ENCODE data around the gene EXD1.

EXD1 gene

DNA sequence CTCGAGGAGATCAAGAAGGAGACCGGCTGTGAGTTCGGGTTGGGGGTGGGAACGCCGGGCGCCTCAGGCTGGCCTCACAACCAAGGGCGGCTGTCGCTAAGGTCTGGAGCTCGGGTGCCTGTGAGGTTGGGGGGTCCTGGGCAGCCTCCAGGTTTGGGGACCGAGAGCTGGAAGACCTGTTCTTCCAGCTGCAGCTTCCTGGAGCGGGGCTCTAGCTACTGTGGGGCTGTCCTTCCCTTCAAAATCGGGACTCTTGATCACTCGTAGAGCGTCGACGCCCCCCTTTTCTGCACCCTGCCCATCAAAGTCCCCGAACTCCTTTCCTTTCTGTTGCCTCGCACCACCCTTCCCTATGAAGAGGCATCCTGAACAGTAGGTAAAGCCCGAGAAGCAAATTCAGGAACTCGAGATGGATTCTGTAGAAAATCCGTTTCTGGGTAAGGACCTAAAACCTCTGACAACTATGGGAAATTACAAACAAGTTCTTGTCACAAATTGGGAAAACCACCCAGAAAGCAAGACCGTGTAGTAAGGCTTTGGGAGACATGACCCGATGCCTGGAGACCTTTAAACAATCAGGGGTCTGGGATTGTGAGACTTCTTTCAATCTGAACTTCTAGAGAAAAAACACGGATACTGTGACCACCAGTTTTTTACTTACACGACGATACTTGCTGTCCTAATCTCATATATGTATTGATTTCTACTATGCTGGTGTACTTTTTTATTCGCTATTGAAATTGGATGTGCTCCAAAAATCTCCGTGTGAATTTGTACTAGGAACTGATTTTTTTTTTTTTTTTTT, 1.1 kb upstream of the EXD1 start:
- DNase-seq: no peak

DNA sequence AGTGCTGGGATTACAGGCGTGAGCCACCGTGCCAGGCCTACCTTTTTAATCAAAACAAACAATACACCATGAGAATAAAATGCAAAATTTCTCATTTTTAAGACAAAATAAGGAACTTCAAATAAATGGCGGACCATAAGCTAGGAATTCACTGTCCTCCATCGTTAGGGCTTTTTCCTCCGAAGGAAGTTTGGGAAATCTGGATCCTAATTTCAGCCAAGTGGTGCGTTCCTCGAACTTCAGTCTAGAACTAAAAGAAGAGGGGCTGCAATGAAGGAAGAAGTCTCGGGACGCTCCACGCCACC, 260 bp downstream of the EXD1 start:
- no peak for DNase-seq

DNA sequence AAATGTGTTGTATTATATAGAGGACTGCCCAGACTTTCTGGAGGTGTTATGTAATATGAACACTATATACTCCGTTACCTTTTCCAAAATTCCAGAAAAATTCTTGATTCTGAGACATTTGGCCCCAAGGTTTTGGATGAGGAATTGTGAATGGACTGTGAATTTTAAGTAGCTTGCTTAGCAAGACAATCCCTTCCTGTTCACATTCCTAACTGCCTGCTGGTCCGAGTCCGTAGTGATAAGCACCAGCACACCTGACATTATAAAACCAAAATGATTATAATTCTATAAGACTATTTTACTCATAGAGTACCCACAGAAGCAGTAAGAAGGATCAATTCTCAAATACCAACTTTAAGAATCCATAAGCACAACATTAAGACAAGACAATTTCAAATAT, 11.2 kb downstream of the EXD1 start:
- DNase-seq: no peak

DNA sequence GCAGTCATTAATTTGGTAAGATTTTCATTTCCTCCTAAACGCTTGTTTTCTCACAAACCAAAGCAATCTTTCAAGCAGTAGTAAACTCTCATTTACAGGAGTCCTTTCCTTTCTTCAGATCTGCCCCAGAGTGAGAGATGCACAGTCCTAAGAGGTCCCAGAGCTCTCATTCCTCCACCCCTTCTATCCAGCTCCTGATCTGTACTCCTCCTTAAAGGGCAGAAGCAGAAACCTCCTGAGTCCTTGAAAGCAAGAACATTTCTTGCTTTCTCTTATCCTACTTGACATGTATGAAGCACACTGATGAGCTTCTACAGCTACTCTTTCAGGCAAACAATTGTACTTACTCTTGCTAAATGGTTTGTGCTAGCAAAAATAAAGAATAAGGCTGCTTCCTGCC, 11.7 kb downstream of the EXD1 start:
- no peak for DNase-seq

DNA sequence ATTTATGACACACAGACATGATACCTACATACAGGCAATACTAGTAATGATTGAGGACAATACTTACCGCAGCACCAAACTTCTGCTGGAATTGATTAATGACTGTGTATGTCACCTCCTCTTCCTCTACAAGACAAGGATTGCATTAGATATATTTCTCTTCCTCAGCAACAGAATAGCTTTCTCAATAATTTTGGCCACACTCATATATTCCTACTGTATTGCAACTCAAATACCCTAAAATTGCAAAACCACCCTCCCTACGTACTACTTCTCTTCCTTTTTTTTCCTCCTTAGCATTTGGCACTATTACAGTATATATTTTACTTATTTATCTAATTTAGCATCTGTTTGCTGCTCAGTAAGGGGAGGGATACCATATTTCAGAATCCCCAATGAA, 14.8 kb downstream of the EXD1 start:
- no peak for DNase-seq

DNA sequence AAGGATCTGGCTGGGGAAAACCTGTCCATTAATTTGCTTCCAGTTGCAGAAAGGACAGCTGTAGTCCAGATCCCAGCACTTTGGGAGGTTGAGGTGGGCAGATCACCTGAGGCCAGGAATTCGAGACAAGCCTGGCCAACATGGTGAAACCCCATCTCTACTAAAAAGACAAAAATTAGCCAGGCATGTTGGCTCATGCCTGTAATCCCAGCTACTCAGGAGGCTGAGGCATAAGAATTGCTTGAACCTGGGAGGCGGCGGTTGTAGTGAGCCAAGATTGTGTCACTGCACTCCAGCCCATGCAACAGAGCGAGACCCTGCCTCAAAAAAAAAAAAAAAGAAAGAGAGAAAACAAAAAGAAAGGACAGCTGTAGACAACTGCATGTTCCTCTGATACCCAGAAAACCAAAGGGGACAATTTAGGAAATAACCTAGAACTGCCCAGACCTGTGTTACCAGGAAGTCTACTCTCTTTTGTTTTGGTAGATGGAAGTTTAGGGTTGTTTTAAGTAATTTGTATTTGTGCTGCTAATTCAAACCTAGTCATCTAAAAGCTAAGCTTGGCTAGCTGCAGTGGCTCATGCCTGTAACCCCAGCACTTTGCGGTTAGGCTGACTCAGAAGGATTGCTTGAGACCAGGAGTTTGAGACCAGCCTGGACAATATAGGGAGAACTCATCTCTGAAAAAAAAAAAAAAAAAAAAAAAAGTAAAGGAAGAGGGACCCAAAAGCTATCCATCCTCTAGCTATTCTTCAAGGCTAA, 22.7 kb downstream of the EXD1 start:
- DNase-seq: no peak

DNA sequence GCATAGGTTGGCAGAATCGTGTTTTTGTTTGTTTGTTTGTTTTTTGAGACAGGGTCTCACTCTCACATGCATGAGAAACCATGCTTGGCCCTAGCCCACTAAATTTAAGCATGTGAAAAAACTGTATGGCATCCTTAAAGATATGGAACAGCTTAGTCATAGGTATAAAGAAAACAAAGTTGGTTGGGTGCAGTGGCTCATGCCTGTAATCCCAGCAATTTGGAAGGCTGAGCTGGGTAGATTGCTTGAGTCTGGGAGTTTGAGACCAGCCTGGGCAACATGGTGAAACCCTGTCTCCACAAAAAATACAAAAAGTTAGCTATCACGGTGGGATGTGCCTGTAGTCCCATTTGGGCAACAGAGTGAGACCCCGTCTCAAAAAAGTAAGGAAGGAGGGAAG, 25.2 kb downstream of the EXD1 start:
- DNase-seq: no peak

DNA sequence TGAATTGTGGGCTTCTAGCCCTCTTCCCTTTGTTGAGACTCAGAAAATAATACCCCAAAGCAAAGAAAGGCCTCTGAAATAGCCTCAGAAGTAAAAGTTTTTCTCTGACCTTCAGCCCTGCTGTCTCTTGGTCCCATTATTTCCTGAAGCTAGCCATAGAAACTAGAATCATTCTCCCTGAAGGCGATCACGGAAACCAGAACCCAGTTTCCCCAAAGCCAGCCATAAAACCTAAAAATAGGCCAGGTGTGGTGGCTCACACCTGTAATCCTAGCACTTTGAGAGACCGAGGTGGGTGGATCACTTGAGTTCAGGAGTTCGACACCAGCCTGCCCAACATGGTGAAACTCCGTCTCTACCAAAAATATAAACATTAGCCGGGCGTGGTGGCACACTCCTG, 27.2 kb downstream of the EXD1 start:
- DNase-seq: no peak

DNA sequence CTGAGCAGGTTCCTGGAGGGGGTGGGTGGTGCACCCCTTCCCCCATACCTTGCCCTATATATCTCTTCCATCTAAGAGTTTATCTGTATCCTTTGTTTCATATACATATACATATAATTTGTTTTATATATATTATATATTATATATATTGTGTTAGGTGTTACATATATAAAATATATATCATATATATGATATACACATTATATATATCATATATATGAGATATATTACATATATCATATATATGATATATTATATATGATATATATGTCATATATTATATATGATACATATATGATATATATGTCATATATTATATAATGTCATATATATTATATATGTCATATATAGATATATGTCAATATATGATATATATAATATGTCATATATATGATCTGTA, 31.1 kb downstream of the EXD1 start:
- DNase-seq: no peak

DNA sequence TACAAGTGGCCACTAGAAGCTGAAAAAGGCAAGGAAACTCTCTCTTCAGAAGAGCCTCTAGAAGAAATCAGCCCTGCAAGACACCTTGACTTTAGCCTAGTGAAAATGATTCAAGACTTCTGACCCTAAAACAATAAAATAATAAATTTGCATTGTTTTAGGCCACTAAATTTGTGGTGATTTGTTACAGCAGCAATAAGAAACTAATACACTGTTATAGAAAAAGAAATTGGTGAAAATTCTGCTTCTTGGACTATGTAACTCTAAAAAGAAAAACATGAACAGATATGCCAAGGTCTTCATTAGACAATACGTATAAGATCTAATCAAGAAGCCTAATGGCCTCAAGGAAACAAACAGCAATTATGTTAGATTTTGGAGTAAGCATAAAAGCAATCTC, 36.1 kb downstream of the EXD1 start:
- no peak for DNase-seq

DNA sequence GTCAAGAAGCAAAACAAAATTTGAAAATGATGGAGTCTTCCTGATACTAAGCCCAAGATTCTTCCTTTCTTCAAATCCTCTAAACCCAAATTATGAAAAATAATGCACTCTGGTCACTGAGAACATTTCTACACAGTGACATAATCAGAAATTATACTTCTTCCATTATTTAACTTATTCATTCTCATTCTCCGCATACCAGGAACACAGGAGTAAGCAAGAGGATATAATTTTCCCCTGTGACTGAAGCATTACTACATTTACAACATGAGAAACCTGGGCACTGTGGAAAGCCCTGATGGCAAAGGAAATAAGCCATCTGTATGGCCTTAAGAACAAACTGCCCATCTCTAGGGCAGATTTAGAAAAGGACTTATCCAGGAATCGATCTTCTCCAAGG, 47.0 kb downstream of the EXD1 start:
- DNase-seq: no peak

DNA sequence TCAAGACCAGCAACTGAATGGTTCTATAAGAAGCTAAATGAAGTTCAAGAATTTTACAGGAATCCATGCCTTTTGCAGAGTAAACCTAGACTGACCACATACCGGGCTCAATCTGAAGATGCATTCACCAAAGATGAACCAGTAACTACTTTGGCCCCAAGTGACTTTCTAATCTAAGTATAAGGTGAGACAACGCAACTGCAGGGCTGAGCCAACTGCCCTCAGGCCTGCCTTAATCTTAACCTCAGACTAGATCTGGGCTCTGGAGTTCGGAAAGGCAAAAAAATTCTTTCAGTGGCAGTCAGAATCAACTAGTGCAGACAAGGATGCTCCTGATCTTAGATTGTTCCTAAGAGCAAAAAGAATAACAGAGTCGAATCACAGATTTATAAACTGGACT, 48.3 kb downstream of the EXD1 start:
- DNase-seq: no peak

DNA sequence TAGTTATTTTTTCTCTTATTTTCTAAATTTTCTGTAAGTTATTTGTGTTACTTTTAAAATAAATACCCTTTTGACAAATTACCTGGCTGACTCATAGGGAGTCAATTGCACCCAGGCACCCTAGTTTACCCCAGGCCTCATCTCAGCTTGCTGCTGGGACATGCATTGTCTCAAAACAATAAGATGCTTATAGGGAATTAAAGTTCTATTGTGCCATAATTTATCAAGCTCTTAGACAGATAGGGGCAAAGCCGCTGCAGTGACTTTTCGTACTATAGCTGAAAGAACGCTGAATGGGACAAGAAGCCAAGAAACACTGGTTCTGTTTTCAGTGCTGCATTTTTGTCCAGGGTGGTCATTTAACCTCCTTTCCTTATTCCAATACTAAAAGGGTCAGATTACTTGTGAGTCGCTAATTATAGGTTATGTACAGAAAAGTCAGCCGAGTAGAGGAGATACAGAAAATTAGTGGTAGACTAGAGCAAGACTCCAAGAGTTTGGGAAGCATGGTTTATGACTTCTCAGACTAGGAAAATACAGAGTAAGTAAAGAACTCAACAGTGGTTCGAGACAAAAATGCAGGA, 50.3 kb downstream of the EXD1 start:
- DNase-seq: no peak

DNA sequence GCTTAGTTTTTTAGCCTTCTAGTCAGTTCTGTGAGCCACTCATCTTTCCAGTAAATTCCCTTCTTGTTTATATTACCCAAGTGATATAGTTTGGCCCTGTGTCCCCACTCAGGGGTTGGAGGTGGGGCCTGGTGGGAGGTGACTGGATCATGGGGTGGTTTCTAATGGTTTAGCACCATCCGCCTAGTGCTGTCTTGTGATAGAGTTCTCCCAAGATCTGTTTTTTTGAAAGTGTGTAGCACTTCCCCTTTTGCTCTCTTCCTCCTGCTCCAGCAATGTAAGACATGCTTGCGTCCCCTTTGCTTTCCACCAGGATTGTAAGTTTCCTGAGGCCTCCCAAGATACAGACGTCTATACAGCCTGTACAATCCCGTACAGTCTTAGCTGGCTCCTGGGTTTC, 60.8 kb downstream of the EXD1 start:
- DNase-seq: no peak

DNA sequence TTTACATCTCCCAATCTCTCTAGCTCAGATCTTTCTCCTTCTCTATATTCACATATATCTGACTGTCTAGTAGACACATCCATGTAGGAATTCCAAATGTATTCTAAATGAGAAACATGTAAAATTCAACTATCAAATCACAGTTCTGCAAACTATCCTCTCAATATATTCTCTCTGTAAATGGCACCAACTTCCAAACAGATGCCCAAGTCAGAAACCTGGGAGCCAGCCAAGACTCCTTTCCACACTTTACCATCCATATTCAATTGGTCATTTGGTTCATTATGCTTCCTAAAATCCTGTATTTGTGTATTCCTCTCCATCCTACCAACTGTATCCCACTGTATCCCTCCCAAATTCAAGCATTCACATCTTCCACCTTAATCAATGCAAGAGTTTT, 61.5 kb downstream of the EXD1 start:
- no peak for DNase-seq

DNA sequence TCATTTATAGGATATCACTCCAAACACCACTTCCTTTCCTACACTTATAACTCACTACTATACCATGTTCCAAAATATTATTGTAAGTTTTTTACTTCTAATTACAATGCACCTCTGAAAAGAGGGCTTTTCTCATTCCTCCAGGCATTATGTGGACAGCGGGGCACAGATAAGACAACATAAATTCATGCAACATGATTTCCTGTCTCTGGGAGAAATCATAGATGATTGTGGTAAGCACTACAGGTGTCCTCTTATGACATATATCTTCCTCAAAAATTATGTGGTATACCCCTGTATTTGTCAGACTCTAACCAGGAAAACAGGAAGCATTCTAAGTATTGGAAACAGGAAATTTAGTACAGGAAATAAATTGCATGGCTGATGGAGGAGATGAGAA, 68.8 kb downstream of the EXD1 start:
- no peak for DNase-seq

DNA sequence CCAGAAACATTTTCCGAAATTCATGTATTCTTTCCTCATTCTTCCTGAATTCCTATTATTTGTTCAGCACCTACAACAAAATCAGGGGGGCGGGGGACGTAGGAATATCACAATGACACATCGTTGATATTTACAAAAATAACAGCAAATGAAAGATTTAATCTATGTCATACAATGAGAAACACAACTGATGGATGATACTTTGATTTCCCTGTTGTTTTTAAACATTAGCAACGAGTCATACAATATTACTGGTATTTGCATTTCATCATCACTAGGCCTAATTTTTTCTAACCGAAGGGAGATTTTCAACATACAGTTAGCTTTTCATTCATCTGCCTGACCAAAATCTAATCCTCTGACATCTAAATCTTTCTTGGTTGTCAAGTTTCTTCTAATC, 69.2 kb downstream of the EXD1 start:
- DNase-seq: no peak

DNA sequence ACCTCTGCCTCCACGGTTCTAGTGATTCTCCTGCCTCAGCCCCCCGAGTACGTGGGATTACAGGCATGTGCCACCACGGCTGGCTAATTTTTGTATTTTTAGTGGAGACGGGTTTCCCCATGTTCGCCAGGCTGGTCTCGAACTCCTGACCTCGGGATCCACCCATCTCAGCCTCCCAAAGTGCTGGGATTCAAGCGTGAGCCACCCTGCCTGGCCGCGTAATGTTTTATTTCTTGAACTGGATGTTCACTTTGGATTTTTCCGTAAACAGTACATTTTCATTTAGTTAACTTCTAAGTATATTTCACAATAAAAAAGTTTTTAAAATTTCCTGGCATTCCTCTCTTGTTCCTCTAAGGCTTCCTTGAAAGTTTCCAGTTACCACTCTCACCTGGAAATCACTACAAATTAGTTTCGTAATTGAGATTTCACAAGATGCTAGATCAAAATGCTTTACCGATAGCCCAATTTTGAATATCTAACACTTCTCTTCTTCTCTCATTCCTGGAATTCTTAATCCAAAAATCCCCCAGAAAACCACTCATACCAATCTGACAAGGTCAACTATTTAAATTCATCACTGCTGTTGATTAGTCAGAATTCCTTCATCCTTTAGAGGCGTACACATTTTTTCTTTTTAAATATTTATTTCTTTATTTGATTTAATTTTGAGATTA, 69.8 kb downstream of the EXD1 start:
- DNase-seq: no peak

DNA sequence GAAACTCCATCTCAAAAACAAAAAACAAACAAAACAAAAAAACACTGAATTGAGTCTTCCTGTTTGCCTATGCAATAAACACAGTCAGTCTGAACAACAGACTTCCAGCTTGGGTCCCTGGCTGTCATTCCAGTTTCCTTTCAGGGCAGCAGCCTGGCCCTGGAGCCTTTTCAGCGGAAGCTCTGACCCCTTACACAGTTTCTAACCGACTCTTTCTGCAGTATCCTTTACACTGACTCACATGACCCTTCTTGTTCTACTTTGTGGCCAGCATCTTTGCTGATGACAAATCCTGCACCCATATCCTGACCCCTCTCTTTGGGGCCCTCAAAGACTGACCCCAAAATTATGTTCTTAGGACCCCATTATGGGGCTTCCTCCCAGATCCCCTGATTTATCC, 76.1 kb downstream of the EXD1 start:
- DNase-seq: no peak

DNA sequence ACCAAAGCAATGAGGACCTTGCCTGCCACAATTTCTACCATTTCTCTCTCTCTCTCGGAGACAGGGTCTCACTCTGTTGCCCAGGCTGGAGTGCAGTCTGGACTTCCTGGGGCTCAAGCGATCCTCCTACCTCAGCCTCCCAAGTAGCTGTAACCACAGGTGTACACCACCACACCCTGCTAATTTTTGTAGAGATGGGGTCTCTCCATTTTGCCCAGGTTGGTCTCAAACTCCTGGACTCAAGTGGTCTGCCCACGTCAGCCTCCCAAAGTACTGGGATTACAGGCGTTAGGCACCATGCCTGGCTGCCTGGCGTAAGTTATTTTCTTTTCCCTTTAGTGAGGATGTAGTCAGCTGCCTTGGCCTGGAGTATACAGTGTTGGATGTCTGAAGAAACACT, 76.8 kb downstream of the EXD1 start:
- DNase-seq: no peak

DNA sequence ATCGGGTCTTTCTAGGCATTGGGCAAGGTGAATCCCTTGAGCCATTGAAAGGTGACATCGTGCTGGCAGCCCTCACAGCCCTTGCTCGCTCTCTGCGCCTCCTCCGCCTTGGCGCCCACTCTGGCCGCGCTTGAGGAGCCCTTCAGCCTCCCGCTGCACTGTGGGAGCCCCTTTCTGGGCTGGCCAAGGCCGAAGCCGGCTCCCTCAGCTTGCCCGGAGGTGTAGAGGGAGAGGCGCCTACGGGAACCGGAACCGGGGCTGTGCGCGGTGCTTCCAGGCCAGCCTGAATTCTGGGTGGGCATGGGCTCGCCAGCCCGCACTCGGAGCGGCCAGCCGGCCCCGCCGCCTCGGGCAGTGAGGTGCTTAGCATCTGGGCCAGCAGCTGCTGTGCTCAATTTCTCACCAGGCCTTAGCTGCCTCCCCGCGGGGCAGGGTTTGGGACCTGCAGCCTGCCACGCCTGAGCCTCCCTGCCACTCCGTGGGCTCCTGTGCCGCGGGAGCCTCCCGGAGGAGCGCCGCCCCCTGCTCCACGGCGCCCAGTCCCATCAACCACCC, 79.0 kb downstream of the EXD1 start:
- DNase-seq: no peak

DNA sequence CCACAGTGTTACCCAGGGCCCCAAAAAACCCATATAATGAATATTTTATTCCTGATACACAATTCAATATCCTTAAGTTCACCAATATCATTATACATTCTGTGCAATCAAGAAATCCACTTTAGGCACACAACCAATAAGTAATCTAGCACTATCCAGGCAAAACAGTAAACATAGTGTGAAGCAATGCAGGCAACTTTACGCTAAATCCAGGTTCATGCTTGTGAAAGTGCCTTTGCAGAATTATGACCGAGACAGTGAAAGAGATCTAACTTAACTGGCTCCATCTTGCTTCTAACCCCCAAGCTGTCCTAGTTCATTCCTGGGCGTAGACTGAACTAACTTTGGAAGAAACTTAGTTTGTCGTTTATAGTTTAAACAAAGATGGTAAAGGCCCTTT, 80.3 kb downstream of the EXD1 start:
- no peak for DNase-seq

DNA sequence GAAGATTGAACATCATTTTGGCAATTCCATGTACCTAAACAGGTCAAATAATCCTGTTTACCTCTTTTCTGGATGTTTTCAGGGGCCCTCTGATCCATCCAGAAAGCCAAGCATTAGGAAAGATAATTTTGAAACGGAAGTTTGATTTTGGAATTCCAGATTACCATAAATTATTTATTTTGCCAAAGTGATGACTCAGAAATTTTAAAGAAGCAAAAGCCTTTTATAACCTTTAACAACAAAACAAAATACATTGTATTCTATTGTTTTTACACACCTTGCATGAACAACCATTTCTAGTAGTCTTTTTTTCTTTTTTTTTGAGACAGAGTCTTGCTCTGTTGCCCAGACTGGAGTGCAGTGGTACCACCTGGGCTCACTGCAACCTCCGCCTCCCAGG, 82.5 kb downstream of the EXD1 start:
- DNase-seq: no peak

DNA sequence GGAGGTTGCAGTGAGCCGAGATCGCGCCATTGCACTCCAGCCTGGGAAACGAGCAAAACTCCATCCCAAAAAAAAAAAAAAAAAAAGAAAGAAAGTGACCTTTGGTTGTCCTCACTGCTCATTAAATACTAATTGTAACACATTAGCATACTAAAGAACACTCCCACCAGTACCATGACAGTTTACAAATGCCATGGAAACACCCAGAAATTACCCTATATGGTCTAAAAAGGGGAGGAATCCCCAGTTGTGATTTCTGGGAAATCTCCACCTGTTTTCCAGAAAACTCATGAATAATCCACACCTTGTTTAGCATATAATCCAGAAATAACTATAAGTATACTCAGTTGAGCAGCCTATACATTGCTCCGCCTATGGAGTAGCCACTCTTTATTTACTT, 90.9 kb downstream of the EXD1 start:
- DNase-seq: no peak
